Thyroid gland (tissue), 4 donors: ENCODE results near the gene PLK5.

Source experiments
- POLR2A ChIP-seq, 2 donors: fragments of 450-650 bp; IDR thresholded peaks; one replicate each; pipeline ENCODE4 v1.6.1; 2017; ENCODE audit warnings: antibody characterized with exemption in 2 of 2, mild to moderate bottlenecking in 2 of 2, moderate library complexity in 1 of 2
- TF ChIP-seq, protein P1 (sequence below), 6 experiments: fragments of 200-600 bp in 3 of 6; fragments of 450-650 bp in 3 of 6; sonication (generic) in 3 of 6; IDR thresholded peaks; one replicate each; pipeline ENCODE4 v1.5.1; 2016 to 2019; ENCODE audit warnings: antibody characterized with exemption in 6 of 6, mild to moderate bottlenecking in 2 of 6, inconsistent platforms in 1 of 6, moderate library complexity in 1 of 6

DNA sequence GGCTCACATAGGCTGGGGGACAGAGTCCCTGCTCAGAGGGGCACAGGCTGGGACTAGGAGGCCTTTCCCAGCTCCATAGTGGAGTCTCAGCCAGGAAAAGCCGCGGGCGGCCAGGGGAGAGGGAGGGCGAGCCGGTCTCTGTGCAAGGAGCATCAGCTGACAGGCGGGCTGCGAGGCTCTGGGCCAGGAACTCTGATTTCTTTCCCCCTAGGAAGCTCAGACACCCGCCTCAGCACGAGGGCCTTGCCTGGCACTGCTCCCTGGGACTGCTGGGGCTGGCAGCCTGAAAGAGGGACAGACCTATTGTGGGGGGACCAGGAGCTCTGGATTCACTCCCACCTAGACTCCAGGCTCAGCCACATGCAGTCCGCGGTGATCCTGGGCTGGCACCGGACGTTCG, 2.2 kb upstream of the PLK5 start:
- TF ChIP-seq, protein P1, sequence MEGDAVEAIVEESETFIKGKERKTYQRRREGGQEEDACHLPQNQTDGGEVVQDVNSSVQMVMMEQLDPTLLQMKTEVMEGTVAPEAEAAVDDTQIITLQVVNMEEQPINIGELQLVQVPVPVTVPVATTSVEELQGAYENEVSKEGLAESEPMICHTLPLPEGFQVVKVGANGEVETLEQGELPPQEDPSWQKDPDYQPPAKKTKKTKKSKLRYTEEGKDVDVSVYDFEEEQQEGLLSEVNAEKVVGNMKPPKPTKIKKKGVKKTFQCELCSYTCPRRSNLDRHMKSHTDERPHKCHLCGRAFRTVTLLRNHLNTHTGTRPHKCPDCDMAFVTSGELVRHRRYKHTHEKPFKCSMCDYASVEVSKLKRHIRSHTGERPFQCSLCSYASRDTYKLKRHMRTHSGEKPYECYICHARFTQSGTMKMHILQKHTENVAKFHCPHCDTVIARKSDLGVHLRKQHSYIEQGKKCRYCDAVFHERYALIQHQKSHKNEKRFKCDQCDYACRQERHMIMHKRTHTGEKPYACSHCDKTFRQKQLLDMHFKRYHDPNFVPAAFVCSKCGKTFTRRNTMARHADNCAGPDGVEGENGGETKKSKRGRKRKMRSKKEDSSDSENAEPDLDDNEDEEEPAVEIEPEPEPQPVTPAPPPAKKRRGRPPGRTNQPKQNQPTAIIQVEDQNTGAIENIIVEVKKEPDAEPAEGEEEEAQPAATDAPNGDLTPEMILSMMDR (IDR thresholded peaks at IDR 0.05), result no peak
- no peak for TF ChIP-seq POLR2A (IDR thresholded peaks at IDR 0.05)
